ENCODE measurements around the gene DHX57.
"Not testable (repeated sequence)": the region's sequence is repeated elsewhere in the genome, so short reads cannot be mapped to it uniquely, and the experiment has no call there.

DHX57 gene

GRCh38 chr2:38825956-38826355 is 49.8 kb downstream of the DHX57 start:
- DNase-seq (ENCODE audit: insufficient read length) = no peak
- FAIRE-seq = no peak
- TF ChIP-seq POLR2A (IDR thresholded peaks at IDR 0.05; ENCODE audit: low read depth, low read length) (no peak), POLR2AphosphoS5 (IDR thresholded peaks at IDR 0.05; ENCODE audit: low read depth, low read length) (no peak)

DNA sequence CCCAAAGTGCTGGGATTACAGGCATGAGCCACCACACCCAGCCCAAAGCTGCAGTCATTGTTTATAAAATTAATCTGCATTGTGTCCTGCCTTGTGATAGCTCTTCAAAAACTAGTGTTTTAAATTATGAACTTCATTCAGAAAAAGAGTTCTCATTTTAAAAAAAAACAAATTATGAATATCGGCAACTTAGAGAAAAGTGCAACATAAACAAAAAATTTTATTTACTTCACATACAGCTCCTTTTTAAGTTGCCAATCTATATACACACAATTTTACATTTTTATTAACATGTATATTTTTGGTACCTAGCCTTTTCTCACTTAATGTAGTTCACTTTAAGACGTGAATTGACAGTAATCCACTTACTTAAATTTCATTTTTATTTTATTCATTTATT is 50.8 kb downstream of the DHX57 start:
- TF ChIP-seq POLR2AphosphoS5 (IDR thresholded peaks at IDR 0.05; ENCODE audit: low read depth, low read length) (no peak), POLR2A (IDR thresholded peaks at IDR 0.05; ENCODE audit: low read depth, low read length) (no peak), TAF1 (IDR thresholded peaks at IDR 0.05; ENCODE audit: borderline replicate concordance, low read depth, low read length) (no peak)
- no peak for FAIRE-seq
- DNase-seq (ENCODE audit: insufficient read length) = no peak

GRCh38 chr2:38823386-38823785 is 52.3 kb downstream of the DHX57 start:
- no peak for DNase-seq (ENCODE audit: insufficient read length)
- no peak for TF ChIP-seq POLR2AphosphoS5 (IDR thresholded peaks at IDR 0.05; ENCODE audit: low read depth, low read length)
- TF ChIP-seq POLR2A (IDR thresholded peaks at IDR 0.05; ENCODE audit: low read depth, low read length) = no peak
- no peak for TF ChIP-seq TAF1 (IDR thresholded peaks at IDR 0.05; ENCODE audit: borderline replicate concordance, low read depth, low read length)
- no peak for FAIRE-seq

GRCh38 chr2:38818565-38818964 is 57.2 kb downstream of the DHX57 start:
- FAIRE-seq = no peak
- TF ChIP-seq POLR2AphosphoS5 (IDR thresholded peaks at IDR 0.05; ENCODE audit: low read depth, low read length) (no peak), TAF1 (IDR thresholded peaks at IDR 0.05; ENCODE audit: borderline replicate concordance, low read depth, low read length) (no peak), POLR2A (IDR thresholded peaks at IDR 0.05; ENCODE audit: low read depth, low read length) (no peak)
- DNase-seq (ENCODE audit: insufficient read length) = no peak

- no peak for FAIRE-seq
- DNase-seq (ENCODE audit: insufficient read length) = no peak
- TF ChIP-seq POLR2AphosphoS5 (IDR thresholded peaks at IDR 0.05; ENCODE audit: low read depth, low read length) (no peak), TAF1 (IDR thresholded peaks at IDR 0.05; ENCODE audit: borderline replicate concordance, low read depth, low read length) (no peak), POLR2A (IDR thresholded peaks at IDR 0.05; ENCODE audit: low read depth, low read length) (no peak)
Observed at GRCh38 chr2:38815936-38816335, 59.8 kb downstream of the DHX57 start.

DNA sequence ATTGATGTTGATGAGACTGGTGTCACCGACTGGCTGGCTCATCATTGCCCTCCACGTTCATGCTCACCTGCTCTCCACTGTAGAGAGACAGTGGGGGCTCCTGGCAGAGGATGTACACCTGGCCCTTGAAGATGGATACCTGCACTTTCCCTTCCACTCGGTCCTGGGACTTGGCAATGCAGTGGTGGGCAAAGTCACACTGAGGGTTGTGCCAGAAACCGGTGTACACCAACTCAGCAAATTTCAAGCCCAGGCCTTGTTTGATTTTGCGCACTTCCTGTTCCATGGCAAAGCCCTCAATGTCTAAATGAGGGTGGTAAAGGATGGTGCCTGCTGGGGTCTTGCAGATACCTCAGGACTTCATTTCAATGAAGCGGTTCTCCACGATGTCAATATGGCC is 65.2 kb downstream of the DHX57 start:
- no peak for TF ChIP-seq POLR2AphosphoS5 (IDR thresholded peaks at IDR 0.05; ENCODE audit: low read depth, low read length)
- TF ChIP-seq TAF1 (IDR thresholded peaks at IDR 0.05; ENCODE audit: borderline replicate concordance, low read depth, low read length) = no peak
- no peak for TF ChIP-seq POLR2A (IDR thresholded peaks at IDR 0.05; ENCODE audit: low read depth, low read length)
- no peak for DNase-seq (ENCODE audit: insufficient read length)
- no peak for FAIRE-seq

- TF ChIP-seq POLR2A (IDR thresholded peaks at IDR 0.05; ENCODE audit: low read depth, low read length) (no peak), TAF1 (IDR thresholded peaks at IDR 0.05; ENCODE audit: borderline replicate concordance, low read depth, low read length) (no peak), POLR2AphosphoS5 (IDR thresholded peaks at IDR 0.05; ENCODE audit: low read depth, low read length) (no peak)
- DNase-seq (ENCODE audit: insufficient read length) (no peak), FAIRE-seq (no peak)
Observed at GRCh38 chr2:38808677-38809076, 67.1 kb downstream of the DHX57 start.

- no peak for FAIRE-seq
- DNase-seq (ENCODE audit: insufficient read length) = no peak
- TF ChIP-seq POLR2AphosphoS5 (IDR thresholded peaks at IDR 0.05; ENCODE audit: low read depth, low read length) (no peak), TAF1 (IDR thresholded peaks at IDR 0.05; ENCODE audit: borderline replicate concordance, low read depth, low read length) (no peak), POLR2A (IDR thresholded peaks at IDR 0.05; ENCODE audit: low read depth, low read length) (no peak)
Observed at GRCh38 chr2:38806733-38807059, 69.0 kb downstream of the DHX57 start.

DNA sequence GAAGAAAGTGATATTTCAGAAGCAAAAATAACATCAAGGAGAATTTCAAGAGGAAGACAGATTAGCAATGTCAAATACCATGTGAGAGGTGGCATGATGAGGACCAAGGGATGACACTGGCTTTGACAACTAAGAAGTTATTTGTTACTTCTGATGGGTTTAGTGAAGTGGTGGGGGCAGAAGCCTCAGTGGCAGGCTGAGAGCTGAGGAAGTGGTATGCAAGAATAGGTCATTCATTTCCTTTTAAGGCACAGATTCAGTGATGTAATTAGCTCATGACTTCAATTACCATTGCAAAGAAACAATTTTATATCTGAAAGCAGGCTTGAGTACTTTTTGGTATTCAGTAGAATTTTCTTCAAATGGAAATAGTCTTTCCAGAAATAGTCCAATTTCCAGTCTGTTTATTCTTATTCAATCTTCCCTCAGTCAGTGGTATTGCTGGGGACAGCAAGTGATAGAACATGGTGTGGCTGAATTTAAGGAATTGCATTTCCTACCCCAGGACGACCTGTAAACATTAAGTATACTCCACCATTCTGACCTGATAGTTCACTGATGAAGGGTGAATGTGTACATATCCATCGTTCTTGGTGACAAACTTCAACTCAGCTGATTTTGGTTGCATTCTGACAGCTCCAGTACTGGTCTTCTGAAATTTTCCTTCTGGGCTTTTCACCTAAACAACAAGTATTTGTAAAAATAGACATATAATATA is 69.6 kb downstream of the DHX57 start:
- DNase-seq (ENCODE audit: insufficient read length) = no peak
- FAIRE-seq = no peak
- TF ChIP-seq POLR2A (IDR thresholded peaks at IDR 0.05; ENCODE audit: low read depth, low read length) (no peak), POLR2AphosphoS5 (IDR thresholded peaks at IDR 0.05; ENCODE audit: low read depth, low read length) (no peak), TAF1 (IDR thresholded peaks at IDR 0.05; ENCODE audit: borderline replicate concordance, low read depth, low read length) (no peak)

DNA sequence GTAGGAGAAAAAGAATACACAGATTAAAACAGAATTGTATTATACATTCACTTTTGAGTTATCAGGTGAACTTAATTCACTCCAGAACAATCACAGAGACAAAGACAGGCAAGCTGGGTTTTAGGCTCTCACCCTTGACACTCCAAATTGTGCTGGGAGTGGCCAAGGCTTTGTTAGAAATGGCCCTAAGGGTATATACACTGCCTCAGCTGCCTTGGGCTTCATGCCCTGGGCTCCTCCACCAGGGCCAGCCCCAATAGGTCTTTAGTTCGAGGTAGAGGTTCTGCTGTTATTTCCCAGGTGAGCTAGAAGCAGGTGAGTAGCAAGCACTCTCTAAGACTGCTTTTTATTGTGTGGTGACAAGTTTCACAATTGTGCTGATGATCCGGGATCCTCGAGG is 77.8 kb downstream of the DHX57 start:
- FAIRE-seq (no peak), DNase-seq (ENCODE audit: insufficient read length) (no peak)
- TF ChIP-seq POLR2AphosphoS5 (IDR thresholded peaks at IDR 0.05; ENCODE audit: low read depth, low read length) (no peak), POLR2A (IDR thresholded peaks at IDR 0.05; ENCODE audit: low read depth, low read length) (no peak), TAF1 (IDR thresholded peaks at IDR 0.05; ENCODE audit: borderline replicate concordance, low read depth, low read length) (no peak)

GRCh38 chr2:38797250-38797676 is 78.5 kb downstream of the DHX57 start:
- TF ChIP-seq POLR2A (IDR thresholded peaks at IDR 0.05; ENCODE audit: low read depth, low read length) (no peak), POLR2AphosphoS5 (IDR thresholded peaks at IDR 0.05; ENCODE audit: low read depth, low read length) (no peak), TAF1 (IDR thresholded peaks at IDR 0.05; ENCODE audit: borderline replicate concordance, low read depth, low read length) (no peak)
- no peak for DNase-seq (ENCODE audit: insufficient read length)

DNA sequence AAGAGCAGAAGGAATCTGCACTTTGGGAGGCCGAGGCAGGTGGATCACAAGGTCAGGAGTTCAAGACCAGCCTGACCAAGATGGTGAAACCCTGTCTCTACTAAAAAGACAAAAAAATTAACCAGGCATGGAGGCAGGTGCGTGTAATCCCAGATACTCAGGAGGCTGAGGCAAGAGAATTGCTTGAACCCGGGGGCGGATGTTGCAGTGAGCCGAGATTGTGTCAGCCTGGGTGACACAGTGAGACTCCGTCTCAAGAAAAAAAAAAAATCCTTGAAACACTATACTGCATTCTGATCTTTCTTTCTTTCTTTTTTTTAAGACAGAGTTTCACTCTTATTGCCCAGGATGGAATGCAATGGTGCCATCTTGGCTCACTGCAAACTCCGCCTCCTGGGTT is 80.7 kb downstream of the DHX57 start:
- not testable (repeated sequence) for DNase-seq (ENCODE audit: insufficient read length); FAIRE-seq

More at GRCh38 chr2:38797250-38797676, 78.5 kb downstream of the DHX57 start:
- no peak for FAIRE-seq
